G401.6 (cell line): ENCODE data around the gene SAMMSON.
A peak's percentile ranks its signal among the peaks of the same experiment; 100 is the strongest.

ENCODE experiments used
- FAIRE-seq: peaks from 2 replicates; lab custom pipeline; 2012; peaks lifted over from hg19 to GRCh38; lab: Jason Lieb, UNC

The SAMMSON gene

GRCh38 chr3:70011582-70011981, 12.0 kb downstream of the SAMMSON start:
- FAIRE-seq: no peak

GRCh38 chr3:70020906-70021660, 21.6 kb downstream of the SAMMSON start:
- no peak for FAIRE-seq

- no peak for FAIRE-seq
Measured at GRCh38 chr3:70028361-70028760, 28.8 kb downstream of the SAMMSON start.

DNA sequence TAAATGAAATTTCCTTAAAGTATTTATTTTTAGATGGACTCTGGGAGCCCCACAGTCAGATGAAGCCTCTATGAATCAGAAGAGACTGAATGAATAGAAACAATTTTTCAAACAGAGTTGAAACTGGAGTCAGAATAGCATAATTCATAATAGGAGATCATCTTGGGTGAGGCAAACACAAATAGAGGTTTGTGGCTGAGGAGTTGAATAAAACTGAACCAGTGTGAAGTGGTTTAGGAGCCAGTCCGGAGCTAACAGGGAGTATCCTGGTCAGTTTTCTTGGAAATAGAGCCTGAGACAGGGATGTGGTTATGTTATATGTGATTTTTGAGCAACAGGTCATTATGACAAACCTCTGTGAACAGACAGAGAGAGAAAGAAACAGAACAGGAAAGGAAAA, 39.2 kb downstream of the SAMMSON start:
- FAIRE-seq: no peak

GRCh38 chr3:70040386-70040785, 40.9 kb downstream of the SAMMSON start:
- FAIRE-seq: no peak

DNA sequence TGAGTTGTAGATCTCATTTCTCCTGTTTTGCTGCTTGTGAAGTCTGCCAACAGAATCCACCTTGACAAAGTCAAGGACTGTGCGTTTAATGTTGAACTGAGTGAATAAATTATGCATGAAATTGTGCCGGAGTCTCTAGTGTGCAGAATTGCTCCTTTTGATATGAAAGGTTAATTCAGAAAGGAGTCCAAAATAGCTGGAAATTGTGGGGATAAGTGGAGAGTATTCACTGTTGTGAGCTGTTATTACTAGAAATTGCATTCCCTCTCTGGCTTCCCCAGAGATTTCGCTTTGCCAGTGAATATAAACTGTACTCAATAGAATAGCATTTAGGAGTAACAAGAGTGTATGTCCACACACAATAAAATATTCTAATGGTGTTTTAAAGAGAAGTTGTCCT, 43.1 kb downstream of the SAMMSON start:
- no peak for FAIRE-seq

GRCh38 chr3:70049761-70050160, 50.2 kb downstream of the SAMMSON start:
- FAIRE-seq: no peak

GRCh38 chr3:70053293-70053692, 53.8 kb downstream of the SAMMSON start:
- no peak for FAIRE-seq

- FAIRE-seq: no peak
Measured at GRCh38 chr3:70056081-70056480, 56.5 kb downstream of the SAMMSON start.

DNA sequence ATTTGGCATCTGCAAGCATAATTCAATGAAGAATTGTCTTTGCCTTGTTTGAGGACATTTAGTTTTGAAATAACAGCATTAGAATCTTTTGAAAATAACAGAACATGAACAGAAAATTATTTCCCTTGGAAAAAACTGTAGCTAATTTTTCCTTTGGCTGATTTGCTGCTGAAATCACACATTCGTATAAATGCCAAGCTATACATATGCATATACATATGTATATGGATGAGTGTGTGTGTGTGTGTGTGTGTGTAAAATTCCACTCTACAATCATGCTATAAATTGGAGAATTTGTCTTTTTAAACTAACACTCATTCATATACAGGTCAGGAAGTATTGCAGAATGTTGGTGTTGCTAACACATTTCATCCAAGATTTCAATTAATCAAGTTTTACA, 57.9 kb downstream of the SAMMSON start:
- no peak for FAIRE-seq

- FAIRE-seq: no peak
Measured at GRCh38 chr3:70061096-70061495, 61.6 kb downstream of the SAMMSON start.

DNA sequence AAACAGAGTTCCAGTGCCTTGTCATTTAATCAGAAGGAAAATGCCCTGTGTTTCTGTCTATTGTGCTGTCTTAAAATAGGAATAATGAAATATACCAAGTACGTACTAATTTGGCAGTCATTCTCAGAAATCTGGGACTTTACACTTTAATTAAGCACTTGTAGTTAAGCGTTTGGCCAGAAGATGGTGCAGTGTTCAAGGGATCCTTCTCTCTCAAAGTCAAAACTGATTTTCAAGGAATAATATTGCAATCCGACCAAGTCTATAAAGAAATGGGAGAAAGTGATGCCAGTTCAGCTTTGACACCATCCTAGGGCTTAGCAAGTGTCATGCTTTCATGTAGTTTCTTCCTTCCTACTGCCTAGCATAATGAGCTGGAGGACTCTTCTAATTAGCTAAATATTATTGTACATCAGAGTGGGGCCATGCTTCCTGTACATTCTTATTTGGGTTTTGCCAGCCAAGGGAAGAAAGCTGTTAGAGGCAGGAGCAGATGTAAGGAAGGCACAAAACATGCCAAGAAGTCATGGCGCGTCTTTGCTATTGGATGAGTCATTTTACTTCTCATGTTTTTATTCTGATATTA, 64.8 kb downstream of the SAMMSON start:
- FAIRE-seq: peak; percentile 88

GRCh38 chr3:70065696-70066253, 66.2 kb downstream of the SAMMSON start:
- FAIRE-seq: no peak

DNA sequence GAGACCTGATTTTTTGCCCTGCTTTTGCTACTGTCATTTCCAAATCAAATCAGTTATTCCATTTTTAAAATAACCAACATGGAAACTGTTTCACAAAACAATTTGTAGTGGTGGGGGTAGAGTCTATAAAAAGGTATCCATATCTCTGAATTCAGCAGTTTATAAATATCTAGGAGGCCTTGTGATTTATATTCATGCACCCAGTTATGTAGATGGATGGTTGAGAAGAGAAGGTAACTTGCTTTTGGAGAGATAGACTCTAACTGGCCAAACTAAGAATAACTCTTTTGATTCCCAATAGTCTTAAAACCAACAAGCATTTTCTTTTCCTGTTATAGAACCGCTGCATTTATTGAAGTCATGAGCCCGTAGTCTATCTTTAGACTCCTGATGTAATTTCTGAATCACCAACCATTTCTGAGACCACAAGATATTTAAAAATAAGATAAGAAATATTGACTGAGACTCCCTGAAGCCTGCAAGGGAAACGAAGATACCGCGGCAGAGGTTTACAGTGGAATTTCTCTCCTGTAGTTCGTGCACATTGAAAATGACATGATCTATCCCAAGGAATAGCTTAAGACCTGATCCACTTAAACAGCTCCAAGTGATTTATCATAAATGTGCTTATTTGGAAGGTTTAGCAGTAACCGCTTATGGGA, 68.5 kb downstream of the SAMMSON start:
- FAIRE-seq: no peak

- FAIRE-seq: no peak
Measured at GRCh38 chr3:70069557-70069956, 70.0 kb downstream of the SAMMSON start.

- no peak for FAIRE-seq
Measured at GRCh38 chr3:70071138-70071537, 71.6 kb downstream of the SAMMSON start.

DNA sequence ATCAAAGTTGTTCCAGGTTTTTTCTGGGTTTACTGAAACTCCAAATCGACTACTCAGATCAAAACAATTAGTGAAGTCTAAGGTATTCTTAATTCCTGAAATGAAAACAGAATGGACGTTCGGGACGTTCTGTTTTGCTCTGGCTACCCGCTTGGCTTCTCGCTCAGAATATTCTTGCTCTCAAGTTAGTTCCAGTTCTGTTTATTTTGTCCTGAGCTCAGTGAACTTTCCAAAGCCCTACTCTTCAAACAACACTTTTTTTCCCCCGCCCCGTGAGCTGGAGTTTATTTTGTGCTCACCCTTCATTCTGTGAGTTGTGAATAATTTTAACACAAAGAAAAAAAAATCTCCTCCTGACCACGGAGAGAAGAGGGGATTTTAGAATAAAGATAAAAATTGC, 72.6 kb downstream of the SAMMSON start:
- no peak for FAIRE-seq

GRCh38 chr3:70072754-70073153, 73.2 kb downstream of the SAMMSON start:
- no peak for FAIRE-seq

DNA sequence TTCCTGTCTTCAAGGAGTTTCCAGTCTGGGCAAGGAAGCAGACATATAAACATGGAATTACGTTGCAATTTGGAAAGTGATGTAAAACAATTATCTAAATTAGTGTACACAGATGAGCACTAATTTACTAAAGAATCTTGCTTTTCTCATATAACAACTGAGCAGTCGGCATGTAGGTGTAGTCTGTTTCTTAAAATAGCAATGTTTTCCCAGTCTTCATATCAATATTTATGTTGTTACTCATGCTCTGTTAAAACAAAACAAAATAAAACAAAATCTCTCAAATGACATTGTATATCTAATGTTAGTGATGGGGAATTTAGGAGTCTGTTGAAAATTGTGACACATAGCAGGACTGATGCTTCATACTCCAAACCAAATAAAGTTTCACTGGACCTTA, 75.6 kb downstream of the SAMMSON start:
- no peak for FAIRE-seq

DNA sequence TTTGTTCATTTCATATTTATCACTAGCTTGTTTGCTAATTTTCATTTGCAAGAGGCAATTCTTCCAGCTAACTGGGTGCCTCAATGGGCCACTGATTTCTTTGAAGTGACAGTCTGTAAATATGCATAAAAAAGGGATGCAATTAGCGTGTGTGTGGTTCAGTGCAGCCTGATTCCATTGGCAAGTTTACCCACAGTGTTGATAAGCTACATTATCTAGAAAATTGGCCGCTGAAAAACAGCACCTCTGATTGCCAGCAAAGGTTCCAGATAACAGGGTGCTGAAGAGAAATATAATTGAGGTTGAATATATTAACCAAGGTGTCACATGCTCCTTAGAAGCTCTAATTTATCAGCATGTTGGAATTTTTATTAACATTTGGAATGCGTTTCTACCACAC, 76.9 kb downstream of the SAMMSON start:
- no peak for FAIRE-seq

DNA sequence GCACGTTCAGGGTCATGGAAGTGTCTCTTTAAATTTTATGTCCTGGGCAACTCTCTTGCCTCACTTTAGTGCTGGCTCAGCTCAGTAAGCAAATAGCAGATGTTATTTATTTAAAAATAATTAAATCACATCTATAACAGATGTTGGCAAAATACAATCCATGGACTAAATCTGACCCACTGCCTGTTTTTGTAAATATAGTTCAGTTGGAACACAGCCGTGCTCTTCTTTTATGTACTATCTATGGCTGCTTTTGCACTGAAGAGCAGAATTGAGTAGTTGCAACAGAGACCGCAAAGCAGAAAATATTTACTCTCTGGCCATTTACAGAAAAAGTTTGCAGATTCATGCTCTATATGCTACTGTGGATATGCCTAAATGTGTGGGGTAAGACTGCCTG, 79.2 kb downstream of the SAMMSON start:
- no peak for FAIRE-seq

DNA sequence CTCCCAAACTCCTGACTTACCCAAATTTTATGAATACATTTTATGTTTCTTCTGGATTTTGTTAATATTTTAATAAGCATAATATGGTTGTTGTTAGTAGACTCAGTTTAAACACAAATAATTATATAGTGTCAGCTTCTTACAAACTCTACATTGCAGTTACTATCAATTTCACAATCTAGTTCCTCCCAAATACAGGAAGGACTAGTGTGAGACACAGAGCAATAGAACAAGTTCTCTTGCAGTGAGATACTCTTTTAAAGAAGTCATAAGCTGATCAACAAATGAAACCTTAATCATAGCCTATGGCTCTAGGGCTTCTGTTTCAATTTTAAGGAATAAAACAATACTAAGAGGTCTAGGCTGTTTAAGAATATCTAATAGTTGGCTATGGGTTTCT, 86.1 kb downstream of the SAMMSON start:
- FAIRE-seq: no peak

DNA sequence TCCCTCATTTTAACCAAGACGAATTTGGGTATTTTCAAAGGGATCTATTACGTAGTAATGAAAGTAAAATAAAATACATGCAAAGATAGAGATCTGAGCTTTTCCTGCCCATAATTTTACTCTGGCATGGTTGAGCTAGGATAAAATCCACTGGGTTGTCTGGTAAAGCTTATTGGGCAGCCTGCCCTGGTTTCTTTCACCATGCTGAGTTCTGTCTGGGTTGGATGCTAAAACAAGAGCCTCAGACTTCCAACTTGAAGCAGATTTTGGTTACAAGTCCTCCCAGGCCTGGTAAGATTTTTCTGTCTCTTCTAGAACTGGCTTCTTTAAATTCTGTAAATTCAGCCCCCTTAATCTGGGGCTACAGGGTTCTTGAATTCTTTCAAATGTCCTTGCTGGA, 86.8 kb downstream of the SAMMSON start:
- no peak for FAIRE-seq
